MM.1S (cell line): Measurements from ENCODE around the gene ZNF627.
"Not testable (repeated sequence)": the region's sequence is repeated elsewhere in the genome, so short reads cannot be mapped to it uniquely, and the experiment has no call there.

ENCODE experiments used
- DNase-seq: peaks from one replicate; pipeline ENCODE4 v3.0.0-alpha.2; 2015
- H2AFZ ChIP-seq: fragments of 300-600 bp; sonication (generic); 2 replicates; pipeline ENCODE4 v1.6.0; 2016; ENCODE audit warnings: antibody characterized with exemption, low read length
- H3F3A ChIP-seq: fragments of 300-600 bp; sonication (generic); 2 replicates; pipeline ENCODE4 v1.6.1; 2016; ENCODE audit warnings: mild to moderate bottlenecking, antibody characterized with exemption, low read length, moderate library complexity, mixed read lengths; ENCODE audit not compliant: insufficient read depth
- H3K27ac ChIP-seq: fragments of 300-600 bp; sonication (generic); 2 replicates; pipeline ENCODE4 v1.5.1; 2016; ENCODE audit warnings: mild to moderate bottlenecking, low read length
- H3K27me3 ChIP-seq: fragments of 300-600 bp; sonication (generic); replicated peaks from 2 replicates; pipeline ENCODE4 v1.6.0; 2016; ENCODE audit warnings: low read length; ENCODE audit not compliant: insufficient read depth
- H3K36me3 ChIP-seq: fragments of 300-600 bp; sonication (generic); replicated peaks from 2 replicates; pipeline ENCODE4 v1.6.1; 2016; ENCODE audit warnings: mild to moderate bottlenecking, low read length, mixed read lengths; ENCODE audit not compliant: insufficient read depth
- H3K4me1 ChIP-seq: fragments of 300-600 bp; sonication (generic); 2 replicates; pipeline ENCODE4 v1.6.1; 2016; ENCODE audit warnings: low read length, mixed read lengths
- H3K4me2 ChIP-seq: fragments of 300-600 bp; sonication (generic); 2 replicates; pipeline ENCODE4 v1.6.0; 2016; ENCODE audit warnings: low read depth, low read length
- H3K4me3 ChIP-seq: fragments of 300-600 bp; sonication (generic); 2 replicates; pipeline ENCODE4 v1.5.1; 2016; ENCODE audit warnings: low read length, mixed read lengths
- H3K79me2 ChIP-seq: fragments of 300-600 bp; sonication (generic); 2 replicates; pipeline ENCODE4 v1.6.1; 2016; ENCODE audit warnings: mixed run types, low read length, mixed read lengths
- H3K9ac ChIP-seq: fragments of 300-600 bp; sonication (generic); 2 replicates; pipeline ENCODE4 v1.6.1; 2016; ENCODE audit warnings: low read length, mixed read lengths
- H3K9me2 ChIP-seq: fragments of 300-600 bp; sonication (generic); replicated peaks from 2 replicates; pipeline ENCODE4 v1.6.1; 2016; ENCODE audit warnings: mild to moderate bottlenecking, low read length, mixed read lengths; ENCODE audit not compliant: insufficient read depth
- H3K9me3 ChIP-seq: fragments of 300-600 bp; sonication (generic); replicated peaks from 2 replicates; pipeline ENCODE4 v1.6.1; 2016; ENCODE audit warnings: mild to moderate bottlenecking, low read length, mixed read lengths; ENCODE audit not compliant: insufficient read depth
- H4K20me1 ChIP-seq: fragments of 300-600 bp; sonication (generic); 2 replicates; pipeline ENCODE4 v1.6.1; 2016; ENCODE audit warnings: mild to moderate bottlenecking, low read length, moderate library complexity, mixed read lengths; ENCODE audit not compliant: insufficient read depth
- CTCF ChIP-seq: fragments of 300-600 bp; sonication (generic); IDR thresholded peaks from 2 replicates; pipeline ENCODE4 v1.5.1; 2016; ENCODE audit warnings: antibody characterized with exemption, low read length, mixed read lengths
- EZH2 ChIP-seq: fragments of 300-600 bp; sonication (generic); optimal IDR thresholded peaks from 2 replicates; pipeline ENCODE3; 2017; ENCODE audit warnings: low read depth, mild to moderate bottlenecking, antibody characterized with exemption, low read length, mixed read lengths
- EZH2phosphoT487 ChIP-seq: fragments of 300-600 bp; sonication (generic); IDR thresholded peaks from 2 replicates; pipeline ENCODE4 v1.6.1; 2018; ENCODE audit warnings: antibody characterized with exemption, low read length

ZNF627 gene

GRCh38 chr19:11612816-11613511 is 15.7 kb downstream of the ZNF627 start:
- no peak overlapping the region for H3K27ac ChIP-seq
- H3K36me3 ChIP-seq, result peaks cover 14% of the 10 kb centered on the region
- H3K9me2 ChIP-seq, result no peaks in the 10 kb centered on the region
- TF ChIP-seq CTCF (no peak), EZH2phosphoT487 (no peak), EZH2 (no peak)
- H2AFZ ChIP-seq, result no peak overlapping the region
- H3K4me1 ChIP-seq, result no peaks in the 10 kb centered on the region
- H3K4me2 ChIP-seq, result no peak overlapping the region
- no peaks in the 10 kb centered on the region for H3K79me2 ChIP-seq
- no peak overlapping the region for H3K9ac ChIP-seq
- no peaks in the 10 kb centered on the region for H4K20me1 ChIP-seq
- H3K9me3 ChIP-seq, result no peaks in the 10 kb centered on the region
- H3F3A ChIP-seq, result no peaks in the 10 kb centered on the region
- H3K4me3 ChIP-seq, result no peak overlapping the region
- DNase-seq, result no peak
- no peaks in the 10 kb centered on the region for H3K27me3 ChIP-seq

GRCh38 chr19:11617180-11618062 is 20.1 kb downstream of the ZNF627 start:
- DNase-seq, result no peak
- no peak overlapping the region for H3K9ac ChIP-seq
- no peaks in the 10 kb centered on the region for H4K20me1 ChIP-seq
- no peak overlapping the region for H2AFZ ChIP-seq
- H3K9me2 ChIP-seq, result no peaks in the 10 kb centered on the region
- H3K36me3 ChIP-seq, result peaks cover 16% of the 10 kb centered on the region
- no peaks in the 10 kb centered on the region for H3K9me3 ChIP-seq
- no peaks in the 10 kb centered on the region for H3K27me3 ChIP-seq
- H3K4me2 ChIP-seq, result no peak overlapping the region
- no peaks in the 10 kb centered on the region for H3K4me1 ChIP-seq
- H3K27ac ChIP-seq, result no peak overlapping the region
- no peak overlapping the region for H3K4me3 ChIP-seq
- no peaks in the 10 kb centered on the region for H3F3A ChIP-seq
- TF ChIP-seq EZH2 (no peak), EZH2phosphoT487 (no peak), CTCF (no peak)
- no peaks in the 10 kb centered on the region for H3K79me2 ChIP-seq

- no peak overlapping the region for H2AFZ ChIP-seq
- no peaks in the 10 kb centered on the region for H3F3A ChIP-seq
- H3K27ac ChIP-seq, result no peak overlapping the region
- no peak overlapping the region for H3K4me3 ChIP-seq
- H3K9me3 ChIP-seq, result no peaks in the 10 kb centered on the region
- H3K79me2 ChIP-seq, result no peaks in the 10 kb centered on the region
- peaks cover 16% of the 10 kb centered on the region for H3K36me3 ChIP-seq
- no peak for DNase-seq
- H3K4me1 ChIP-seq, result no peaks in the 10 kb centered on the region
- H3K9me2 ChIP-seq, result no peaks in the 10 kb centered on the region
- no peaks in the 10 kb centered on the region for H4K20me1 ChIP-seq
- no peak overlapping the region for H3K4me2 ChIP-seq
- no peaks in the 10 kb centered on the region for H3K27me3 ChIP-seq
- H3K9ac ChIP-seq, result no peak overlapping the region
- TF ChIP-seq CTCF (no peak), EZH2 (no peak), EZH2phosphoT487 (no peak)
Measured at GRCh38 chr19:11620553-11620952, 23.3 kb downstream of the ZNF627 start.

- H3F3A ChIP-seq, H3K27ac ChIP-seq, H3K9me2 ChIP-seq, H3K27me3 ChIP-seq, H3K9me3 ChIP-seq, H3K4me1 ChIP-seq, H3K79me2 ChIP-seq, H3K36me3 ChIP-seq, H2AFZ ChIP-seq, H3K4me2 ChIP-seq, H4K20me1 ChIP-seq, H3K4me3 ChIP-seq, H3K9ac ChIP-seq, DNase-seq: not testable (repeated sequence)
Measured at GRCh38 chr19:11622401-11622800, 25.1 kb downstream of the ZNF627 start.
